Heart right ventricle (tissue), 16 donors: ENCODE results near the gene CTDP1. TPM values are rescaled to one million over a fixed set of nuclear protein-coding genes. Genes with fewer than 3 reads are reported as not detected.

ENCODE experiments used
- ATAC-seq, 8 donors: fragments of 200-7000 bp; cut with Tn5 transposase; one replicate each; pipeline ENCODE4 v1.9.1; 2020; ENCODE audit warnings: mild to moderate bottlenecking in 8 of 8, moderate library complexity in 8 of 8, moderate number of reproducible peaks in 1 of 8
- DNase-seq, 2 donors: peaks; one replicate each; pipeline ENCODE4 v3.0.0-alpha.2; 2020
- H3K27ac ChIP-seq, 10 donors: fragments of 200-600 bp; sonication (generic) in 2 of 10; one replicate each; pipeline versions ENCODE4 v1.5.0 to v1.8.0; 2020 to 2022; ENCODE audit warnings: mild to moderate bottlenecking in 3 of 10
- H3K27me3 ChIP-seq, 7 donors: fragments of 200-600 bp; one replicate each; pipeline ENCODE4 v1.8.0; 2021 to 2022; ENCODE audit warnings: mild to moderate bottlenecking in 2 of 7
- H3K36me3 ChIP-seq, 9 donors: fragments of 200-600 bp; sonication (generic) in 1 of 9; one replicate each; pipeline versions ENCODE4 v1.5.0 to v1.8.0; 2020 to 2022; ENCODE audit warnings: mild to moderate bottlenecking in 2 of 9
- H3K4me1 ChIP-seq, 9 donors: fragments of 200-600 bp; sonication (generic) in 1 of 9; one replicate each; pipeline versions ENCODE4 v1.5.0 to v1.8.0; 2020 to 2022; ENCODE audit warnings: mild to moderate bottlenecking in 4 of 9
- H3K4me3 ChIP-seq, 10 donors: fragments of 200-600 bp; sonication (generic) in 2 of 10; one replicate each; pipeline versions ENCODE4 v1.5.0 to v1.8.0; 2020 to 2022; ENCODE audit warnings: mild to moderate bottlenecking in 7 of 10, moderate library complexity in 2 of 10
- H3K9me3 ChIP-seq, 11 donors: fragments of 200-600 bp in 10 of 11; sonication (generic) in 2 of 11; one replicate each; pipeline versions ENCODE4 v1.5.0 to v1.8.0; 2013 to 2022; ENCODE audit warnings: mild to moderate bottlenecking in 2 of 11, control low read depth in 1 of 11, moderate library complexity in 1 of 11
- WGBS, 2 donors: extraction: QIAGEN DNeasy Blood & Tissue Kit; methylation state at CpG; one replicate each; pipeline ENCODE4 v1.1.7; 2013; ENCODE audit warnings: inconsistent platforms in 1 of 2; 5-methylcytosine and 5-hydroxymethylcytosine counted together
- intact Hi-C, 10 donors: fragments of 100-400 bp; cut with DNase I; formaldehyde crosslinking; loops; one replicate each; pipeline versions ENCODE4 v1.11.1 to v1.14.2; 2022
- polyA plus RNA-seq, 2 donors: library from polyadenylated mRNA; stranded (reverse); fragments of 200-250 nt; gene quantifications; one replicate each; pipeline ENCODE4 v1.2.3, GENCODE V29; 2013
- total RNA-seq, 10 donors: library from RNA; stranded (reverse); fragmentation: NEBNext Ultra II Directional in 3 of 10; extraction: Animal tissue kit (Norgen Biotek cat#: 25700) in 3 of 10; gene quantifications; one replicate each; pipeline versions ENCODE4 v1.2.1 to v1.2.4, GENCODE V29; 2021 to 2023
- TF ChIP-seq, protein P1 (sequence below), 9 donors: fragments of 200-600 bp; sonication (generic) in 2 of 9; IDR thresholded peaks; one replicate each; pipeline versions ENCODE4 v1.5.0 to v1.8.0; 2021 to 2022; ENCODE audit warnings: antibody characterized with exemption in 9 of 9, mild to moderate bottlenecking in 5 of 9, moderate library complexity in 1 of 9
- donor health status: Arrhythmogenic right ventricular cardiomyopathy.
- donor health status: ischemic (EF 13 %, LVEDD 7.1; RV severe dilation, severe dysfunction).
- donor health status: healthy with polysubstance abuse.
- donor health status: DM: no; HTN: yes; CAD: no.
- donor health status: DM: no; HTN: no; CAD: no.
- donor health status: ischemic (EF 25% LVEDD 6.9; RV normal size, moderate dysfunction).
- donor health status: ischemic (EF 25% LVEDD 5.7; RV mildly dilated, moderate dysfunction).
- donor health status: healthy.
- donor health status: DM: yes; HTN: yes; CAD: no.
- donor health status: Ischemic cardiomyopathy.
- donor health status: ischemic (EF 35%, LVEDD 5.7; RV mildly dilated, moderate dysfunction).
- donor health status: nonischemic (EF 11% LVEDD 7.7; RV severe dilation, severe dysfunction).
- donor health status: DM: yes; HTN: yes; CAD: no.
- donor health status: PGD.
- donor health status: ischemic (EF 29% LVEDD 5.4; RV normal size, mild dysfunction).
- donor health status: nonischemic (EF 23%, LVEDD 6.1; RV moderate dilation, normal function).

CTDP1 gene
- total and polyA plus RNA-seq, 12 donors: 6.8 to 12.5 (median 9.3) TPM

DNA sequence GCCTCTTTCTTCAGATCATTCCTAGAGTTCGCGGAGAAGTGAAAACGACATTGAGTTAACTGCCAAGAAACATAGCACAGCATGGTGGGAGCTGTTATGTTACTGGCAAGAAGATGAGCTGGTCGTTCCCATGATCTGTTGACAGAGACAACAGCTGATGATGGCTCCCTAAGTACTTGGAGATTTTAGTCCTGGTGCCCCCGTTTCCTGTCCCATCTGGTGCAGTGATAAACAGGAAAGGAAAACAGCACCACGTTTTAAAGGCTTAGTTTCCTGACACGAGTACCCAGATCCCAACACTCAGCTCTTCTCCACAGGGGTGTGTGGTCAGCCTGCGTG is 61.7 kb downstream of the CTDP1 start:
- Histone ChIP-seq H3K4me3 (no peak overlapping the region), H3K36me3 (peaks cover 0 to 82% (median 7%) of the 10 kb centered on the region in 9 donors), H3K4me1 (peaks cover 0 to 4% (median 0%) of the 10 kb centered on the region in 9 donors), H3K9me3 (no peaks in the 10 kb centered on the region), H3K27ac (no peak overlapping the region), H3K27me3 (no peaks in the 10 kb centered on the region)
- intact Hi-C loops: no loop called here
- WGBS, 2 donors: 67 to 76% methylated on average over 8 of the region's 8 CpGs
- TF ChIP-seq, protein P1, sequence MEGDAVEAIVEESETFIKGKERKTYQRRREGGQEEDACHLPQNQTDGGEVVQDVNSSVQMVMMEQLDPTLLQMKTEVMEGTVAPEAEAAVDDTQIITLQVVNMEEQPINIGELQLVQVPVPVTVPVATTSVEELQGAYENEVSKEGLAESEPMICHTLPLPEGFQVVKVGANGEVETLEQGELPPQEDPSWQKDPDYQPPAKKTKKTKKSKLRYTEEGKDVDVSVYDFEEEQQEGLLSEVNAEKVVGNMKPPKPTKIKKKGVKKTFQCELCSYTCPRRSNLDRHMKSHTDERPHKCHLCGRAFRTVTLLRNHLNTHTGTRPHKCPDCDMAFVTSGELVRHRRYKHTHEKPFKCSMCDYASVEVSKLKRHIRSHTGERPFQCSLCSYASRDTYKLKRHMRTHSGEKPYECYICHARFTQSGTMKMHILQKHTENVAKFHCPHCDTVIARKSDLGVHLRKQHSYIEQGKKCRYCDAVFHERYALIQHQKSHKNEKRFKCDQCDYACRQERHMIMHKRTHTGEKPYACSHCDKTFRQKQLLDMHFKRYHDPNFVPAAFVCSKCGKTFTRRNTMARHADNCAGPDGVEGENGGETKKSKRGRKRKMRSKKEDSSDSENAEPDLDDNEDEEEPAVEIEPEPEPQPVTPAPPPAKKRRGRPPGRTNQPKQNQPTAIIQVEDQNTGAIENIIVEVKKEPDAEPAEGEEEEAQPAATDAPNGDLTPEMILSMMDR (IDR thresholded peaks at IDR 0.05): no peak
- DNase-seq (no peak), ATAC-seq (no peak)

DNA sequence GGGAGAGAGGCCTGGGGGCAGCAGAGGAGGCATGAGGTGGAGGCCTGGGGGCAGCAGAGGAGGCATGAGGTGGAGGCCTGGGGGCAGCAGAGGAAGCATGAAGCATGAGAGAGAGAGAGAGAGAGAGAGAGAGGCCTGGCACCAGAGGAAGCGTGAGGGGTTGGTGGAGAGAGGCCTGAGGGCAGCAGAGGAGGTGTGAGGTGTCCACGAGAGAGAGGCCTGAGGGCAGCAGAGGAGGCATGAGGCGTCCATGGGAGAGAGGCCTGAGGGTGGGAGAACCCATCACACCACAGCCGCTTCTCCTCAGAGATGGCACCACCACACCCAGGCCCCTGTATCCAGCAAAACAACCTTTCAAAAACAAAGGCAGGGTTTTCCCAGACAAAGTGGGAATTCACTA is 62.5 kb downstream of the CTDP1 start:
- H3K36me3 ChIP-seq: peaks cover 0 to 81% (median 5%) of the 10 kb centered on the region in 9 donors
- peaks cover 0 to 4% (median 0%) of the 10 kb centered on the region in 9 donors for H3K4me1 ChIP-seq
- TF ChIP-seq, protein P1 (IDR thresholded peaks at IDR 0.05): no peak

DNA sequence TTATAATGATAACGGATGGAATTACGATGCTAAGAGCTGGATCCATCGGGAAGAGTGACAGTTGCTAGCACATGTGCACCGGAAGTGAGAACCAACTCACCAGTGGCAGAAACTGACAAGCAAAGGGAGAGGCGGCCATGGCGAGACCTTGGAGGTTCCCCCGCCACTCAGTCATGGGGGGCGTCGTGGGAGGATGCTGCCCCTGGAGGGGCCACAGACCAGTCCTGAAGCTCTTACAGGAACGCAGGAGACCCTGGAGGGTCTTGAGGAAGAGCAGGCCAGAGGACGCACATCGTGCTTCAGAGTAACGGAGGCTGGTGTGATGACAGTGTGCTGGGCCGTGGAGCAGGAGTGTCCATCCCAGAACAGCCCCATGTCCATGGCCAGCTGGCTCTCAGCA is 65.0 kb downstream of the CTDP1 start:
- Histone ChIP-seq H3K27me3 (no peaks in the 10 kb centered on the region), H3K4me1 (no peaks in the 10 kb centered on the region), H3K27ac (no peak overlapping the region), H3K36me3 (peaks cover 0 to 80% (median 9%) of the 10 kb centered on the region in 9 donors), H3K9me3 (no peaks in the 10 kb centered on the region), H3K4me3 (no peak overlapping the region)
- intact Hi-C loops: no loop called here
- TF ChIP-seq, protein P1 (IDR thresholded peaks at IDR 0.05): no peak
- DNase-seq (no peak), ATAC-seq (no peak)
- 93 to 96% methylated on average over 14 of the region's 14 CpGs for WGBS, 2 donors

More for the DNA sequence above, 62.5 kb downstream of the CTDP1 start:
- Histone ChIP-seq H3K27me3 (no peaks in the 10 kb centered on the region), H3K27ac (no peak overlapping the region), H3K9me3 (no peaks in the 10 kb centered on the region), H3K4me3 (no peak overlapping the region)
- no peak for DNase-seq
- intact Hi-C loops: no loop called here
- ATAC-seq: no peak
- whole genome bisulfite sequencing, 2 donors: 96 to 100% methylated on average over 4 of the region's 4 CpGs

GRCh38 chr18:79746730-79747129 is 67.1 kb downstream of the CTDP1 start:
- intact Hi-C loops: no loop called here
- DNase-seq (no peak), ATAC-seq (no peak)
- Histone ChIP-seq H3K27me3 (no peaks in the 10 kb centered on the region), H3K9me3 (no peaks in the 10 kb centered on the region), H3K4me3 (no peak overlapping the region), H3K36me3 (peaks cover 0 to 70% (median 9%) of the 10 kb centered on the region in 9 donors), H3K27ac (no peak overlapping the region), H3K4me1 (no peaks in the 10 kb centered on the region)
- WGBS, 2 donors: 98 to 99% methylated on average over 8 of the region's 8 CpGs
- TF ChIP-seq, protein P1 (IDR thresholded peaks at IDR 0.05): no peak
